GM19463 (cell line): ENCODE data around the gene RASSF4.

ENCODE experiments used
- ATAC-seq: cut with Tn5 transposase; IDR thresholded peaks from one replicate; pipeline ENCODE4 v1.9.1; 2021; ENCODE audit warnings: mild to moderate bottlenecking, moderate library complexity; ENCODE audit not compliant: unreplicated experiment

RASSF4 gene

GRCh38 chr10:44985175-44985681 lies 25.6 kb downstream of the RASSF4 start:
- no peak for ATAC-seq

- no peak for ATAC-seq
These were observed 26.6 kb downstream of the RASSF4 start for GRCh38 chr10:44986179-44986578.

- no peak for ATAC-seq
These were observed 27.1 kb downstream of the RASSF4 start for GRCh38 chr10:44986670-44987069.

GRCh38 chr10:44988957-44989585 lies 29.5 kb downstream of the RASSF4 start:
- ATAC-seq = no peak

- no peak for ATAC-seq
These were observed 30.1 kb downstream of the RASSF4 start for GRCh38 chr10:44989597-44990301.

- no peak for ATAC-seq
These were observed 30.7 kb downstream of the RASSF4 start for GRCh38 chr10:44990302-44990655.

GRCh38 chr10:44990965-44991364 lies 31.4 kb downstream of the RASSF4 start:
- no peak for ATAC-seq

GRCh38 chr10:44991571-44991970 lies 32.0 kb downstream of the RASSF4 start:
- ATAC-seq = no peak

GRCh38 chr10:44992070-44992731 lies 32.6 kb downstream of the RASSF4 start:
- ATAC-seq = no peak

- no peak for ATAC-seq
These were observed 33.2 kb downstream of the RASSF4 start for GRCh38 chr10:44992732-44993225.

GRCh38 chr10:44993226-44993921 lies 33.8 kb downstream of the RASSF4 start:
- ATAC-seq = no peak

GRCh38 chr10:44993922-44994751 lies 34.5 kb downstream of the RASSF4 start:
- no peak for ATAC-seq

- ATAC-seq = no peak
These were observed 35.3 kb downstream of the RASSF4 start for GRCh38 chr10:44994752-44995530.

- ATAC-seq = no peak
These were observed 35.9 kb downstream of the RASSF4 start for GRCh38 chr10:44995581-44995913.

GRCh38 chr10:44995914-44996669 lies 36.5 kb downstream of the RASSF4 start:
- ATAC-seq = no peak

GRCh38 chr10:44997105-44997748 lies 37.6 kb downstream of the RASSF4 start:
- no peak for ATAC-seq

GRCh38 chr10:44998146-44998631 lies 38.6 kb downstream of the RASSF4 start:
- no peak for ATAC-seq

GRCh38 chr10:45000138-45000751 lies 40.6 kb downstream of the RASSF4 start:
- no peak for ATAC-seq
